ENCODE measurements around the gene RHBDF1. TPM values are rescaled to one million over a fixed set of nuclear protein-coding genes. Genes with fewer than 3 reads are reported as not detected.

RHBDF1 gene, protein sequence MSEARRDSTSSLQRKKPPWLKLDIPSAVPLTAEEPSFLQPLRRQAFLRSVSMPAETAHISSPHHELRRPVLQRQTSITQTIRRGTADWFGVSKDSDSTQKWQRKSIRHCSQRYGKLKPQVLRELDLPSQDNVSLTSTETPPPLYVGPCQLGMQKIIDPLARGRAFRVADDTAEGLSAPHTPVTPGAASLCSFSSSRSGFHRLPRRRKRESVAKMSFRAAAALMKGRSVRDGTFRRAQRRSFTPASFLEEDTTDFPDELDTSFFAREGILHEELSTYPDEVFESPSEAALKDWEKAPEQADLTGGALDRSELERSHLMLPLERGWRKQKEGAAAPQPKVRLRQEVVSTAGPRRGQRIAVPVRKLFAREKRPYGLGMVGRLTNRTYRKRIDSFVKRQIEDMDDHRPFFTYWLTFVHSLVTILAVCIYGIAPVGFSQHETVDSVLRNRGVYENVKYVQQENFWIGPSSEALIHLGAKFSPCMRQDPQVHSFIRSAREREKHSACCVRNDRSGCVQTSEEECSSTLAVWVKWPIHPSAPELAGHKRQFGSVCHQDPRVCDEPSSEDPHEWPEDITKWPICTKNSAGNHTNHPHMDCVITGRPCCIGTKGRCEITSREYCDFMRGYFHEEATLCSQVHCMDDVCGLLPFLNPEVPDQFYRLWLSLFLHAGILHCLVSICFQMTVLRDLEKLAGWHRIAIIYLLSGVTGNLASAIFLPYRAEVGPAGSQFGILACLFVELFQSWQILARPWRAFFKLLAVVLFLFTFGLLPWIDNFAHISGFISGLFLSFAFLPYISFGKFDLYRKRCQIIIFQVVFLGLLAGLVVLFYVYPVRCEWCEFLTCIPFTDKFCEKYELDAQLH
- total RNA-seq = 5.8 TPM

DNA sequence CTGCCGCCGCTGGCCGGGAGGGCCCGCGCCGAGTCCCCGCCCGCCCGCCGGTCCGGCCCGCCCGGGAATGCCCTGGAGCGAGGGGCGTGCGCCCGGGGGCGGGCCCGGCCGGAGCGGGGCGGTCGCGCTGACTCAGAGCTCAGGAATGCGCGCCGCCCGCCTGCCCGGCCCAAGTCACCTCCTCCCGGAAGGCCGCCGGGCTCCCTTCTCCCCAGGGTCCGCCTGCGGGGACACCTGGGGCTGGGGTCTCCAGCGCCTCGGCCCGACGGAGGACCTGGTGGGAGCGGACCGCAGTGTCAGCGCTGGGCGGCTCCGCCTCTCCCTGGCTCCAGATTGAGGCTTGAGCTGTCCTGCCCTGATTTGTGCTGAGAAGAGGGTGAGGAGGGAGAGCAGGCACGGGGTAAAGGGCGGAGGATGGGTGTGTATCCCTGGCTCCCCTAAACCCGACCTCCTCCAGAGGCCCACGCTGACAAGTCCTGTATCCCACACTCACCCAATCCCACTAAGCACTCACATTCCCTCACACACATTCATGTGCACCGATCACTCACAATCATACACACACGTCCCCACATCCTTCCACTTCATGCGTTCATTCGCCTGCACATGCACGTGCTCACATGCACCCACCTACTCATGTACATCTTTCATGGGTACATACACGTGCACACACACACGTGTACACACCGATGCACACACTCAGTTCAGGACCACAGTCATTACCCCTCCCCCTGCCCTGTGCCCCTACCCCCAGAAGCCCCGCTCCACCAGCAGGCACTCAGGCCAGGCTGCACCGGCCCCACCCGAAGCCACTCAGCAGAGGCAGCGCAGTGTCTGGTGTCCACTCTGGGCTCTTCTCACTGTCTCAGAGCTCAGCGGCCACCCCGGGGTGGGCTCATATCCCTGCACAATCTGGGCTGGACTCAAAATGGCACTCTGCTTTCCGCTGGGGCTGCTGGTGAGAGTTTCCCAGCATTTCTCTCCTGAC lies at the start of gene RHBDF1:
TSS of gene RHBDF1 (minus strand) at position 71 of the 988 bp plus-strand sequence. CDS start 7,616 bp downstream, outside the sequence.
- DNase-seq (ENCODE audit: low spot score) (peak; percentile 66), ATAC-seq (peak; percentile 81)

DNA sequence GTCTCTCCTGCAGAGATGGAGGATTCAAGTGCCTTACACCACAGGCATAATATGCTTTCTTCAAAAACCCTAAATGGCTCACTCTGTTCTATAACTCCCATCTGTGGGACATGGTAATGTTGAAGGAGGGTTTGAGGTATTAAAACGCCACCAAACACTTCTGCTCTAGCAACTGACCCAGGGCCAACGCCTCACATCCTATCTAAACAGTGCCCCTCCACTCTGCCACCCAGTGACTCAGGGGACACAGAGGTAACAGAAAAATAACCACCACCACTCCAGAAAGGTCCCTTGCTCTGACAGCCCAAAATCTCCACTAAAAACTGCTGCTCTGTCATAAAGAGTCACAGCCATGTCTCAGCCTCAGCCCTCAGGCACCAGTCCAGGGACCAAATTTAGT lies 48.3 kb upstream of the RHBDF1 start:
- ATAC-seq (no peak), DNase-seq (ENCODE audit: low spot score) (no peak)

DNA sequence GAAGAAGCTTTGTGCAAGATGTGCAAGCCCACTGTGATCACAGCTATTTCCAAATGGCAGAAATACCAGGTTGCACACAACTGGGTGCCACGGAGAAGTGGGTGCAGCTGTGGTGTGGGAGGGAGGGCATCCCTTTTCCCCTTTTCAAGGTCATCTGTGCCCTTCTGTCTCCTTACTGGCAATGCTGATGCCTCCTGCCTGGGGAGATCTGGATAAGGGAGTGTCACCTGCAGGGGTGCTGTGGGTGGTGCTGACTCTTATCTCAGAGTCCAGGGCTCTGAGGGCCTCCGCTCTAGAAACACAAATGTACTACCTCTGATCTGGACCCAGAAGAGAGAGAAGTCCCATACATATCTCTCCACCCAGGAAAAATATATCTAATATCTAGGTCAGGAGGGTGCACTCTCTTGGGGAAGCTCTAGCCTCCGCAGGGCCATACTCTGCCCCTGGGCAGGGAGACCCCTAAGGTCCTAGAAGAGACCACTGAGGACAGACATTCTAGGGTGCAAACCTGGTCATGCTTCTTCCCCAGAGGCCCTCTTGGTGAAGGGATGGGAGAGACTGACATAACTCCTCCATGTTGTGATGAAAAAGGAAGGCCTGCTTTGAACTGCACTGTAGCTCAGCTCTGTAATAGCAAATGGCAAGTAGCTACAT lies 47.5 kb upstream of the RHBDF1 start:
- no peak for ATAC-seq

DNA sequence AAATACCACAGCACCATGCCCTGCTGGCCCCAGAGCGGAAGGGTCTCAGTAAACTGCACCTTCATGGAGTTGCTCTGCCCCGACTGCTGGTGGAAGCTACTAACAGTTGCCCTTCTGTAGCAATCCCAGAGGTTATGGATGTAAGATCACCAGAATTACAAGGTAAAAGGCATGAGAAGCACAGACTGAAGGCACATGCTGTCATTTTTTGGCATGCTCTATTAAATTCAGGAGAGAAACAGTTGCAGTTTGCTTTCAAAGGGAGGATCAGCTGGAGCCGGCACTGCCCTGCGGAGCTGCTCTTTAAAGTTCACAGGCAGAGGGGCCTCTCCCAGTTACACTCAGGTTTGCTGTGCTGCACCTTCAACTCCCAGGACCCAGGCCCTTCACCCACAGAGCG lies 46.9 kb upstream of the RHBDF1 start:
- DNase-seq (ENCODE audit: low spot score) = no peak
- no peak for ATAC-seq

More for the DNA sequence above, 47.5 kb upstream of the RHBDF1 start:
- DNase-seq (ENCODE audit: low spot score) = no peak

DNA sequence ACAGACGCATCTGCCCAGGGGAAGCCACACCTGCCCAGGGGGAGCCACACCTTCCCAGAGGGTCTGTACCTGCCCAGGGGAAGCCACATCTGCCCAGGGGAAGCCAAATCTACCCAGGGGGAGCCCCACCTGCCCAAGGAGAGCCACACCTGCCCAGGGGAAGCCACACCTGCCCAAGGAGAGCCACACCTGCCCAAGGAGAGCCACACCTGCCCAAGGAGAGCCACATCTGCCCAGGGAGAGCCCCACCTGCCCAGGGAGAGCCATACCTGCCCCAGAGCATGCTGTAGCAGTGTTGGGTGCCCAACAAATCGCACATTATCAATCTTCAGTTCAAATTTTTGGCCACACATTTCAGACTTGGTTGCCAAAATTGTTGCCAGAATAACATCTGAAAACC lies 46.4 kb upstream of the RHBDF1 start:
- DNase-seq (ENCODE audit: low spot score) = no peak

DNA sequence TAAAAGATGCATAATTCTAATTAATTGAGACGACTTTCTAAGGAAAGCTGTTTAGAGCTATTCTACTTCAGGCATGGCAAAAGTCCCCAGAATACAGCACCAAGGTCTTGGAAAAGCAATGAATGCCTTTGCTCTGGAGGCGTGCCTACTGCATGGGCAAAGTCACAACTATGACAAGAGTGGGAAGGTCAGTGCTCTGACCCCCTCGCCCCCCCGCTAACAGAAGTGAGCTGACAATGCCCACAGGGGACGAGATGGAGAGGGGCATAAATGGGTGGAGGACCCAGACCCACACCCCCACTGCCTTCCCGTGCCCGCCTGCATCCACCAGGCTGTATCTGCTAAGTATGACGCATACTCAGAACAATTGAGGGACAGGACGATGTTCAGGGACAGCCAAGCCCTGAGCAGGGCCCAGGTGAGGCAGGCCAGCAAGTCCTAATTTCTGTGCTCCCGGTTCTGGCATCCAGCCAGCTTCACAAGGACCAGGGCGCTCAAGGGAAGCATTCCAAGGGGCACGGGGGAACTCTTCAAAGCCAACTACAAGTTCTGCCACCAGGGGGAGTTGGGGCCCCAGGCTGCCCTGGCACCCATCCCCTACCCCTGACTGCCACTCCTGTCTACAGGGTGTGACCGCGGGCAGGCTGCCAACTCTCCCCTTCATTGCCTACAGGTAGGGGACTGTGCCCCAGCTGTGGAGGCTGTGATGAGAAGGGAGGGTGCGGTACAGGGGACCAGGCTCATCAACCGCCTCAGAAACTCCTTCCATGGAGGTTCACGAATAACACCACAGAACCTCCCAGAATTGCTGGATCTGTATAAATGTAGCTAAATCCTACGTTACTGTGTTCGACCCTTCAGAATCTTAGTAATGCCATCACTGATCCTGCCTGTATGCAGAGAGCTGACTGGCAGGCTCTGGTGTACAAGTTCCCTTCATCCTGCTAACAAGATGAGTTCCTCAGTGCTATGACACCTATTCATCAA lies 45.2 kb upstream of the RHBDF1 start:
- ATAC-seq = peak; percentile 85
- DNase-seq (ENCODE audit: low spot score) = peak; percentile 65

More for the DNA sequence above, 46.4 kb upstream of the RHBDF1 start:
- no peak for ATAC-seq

DNA sequence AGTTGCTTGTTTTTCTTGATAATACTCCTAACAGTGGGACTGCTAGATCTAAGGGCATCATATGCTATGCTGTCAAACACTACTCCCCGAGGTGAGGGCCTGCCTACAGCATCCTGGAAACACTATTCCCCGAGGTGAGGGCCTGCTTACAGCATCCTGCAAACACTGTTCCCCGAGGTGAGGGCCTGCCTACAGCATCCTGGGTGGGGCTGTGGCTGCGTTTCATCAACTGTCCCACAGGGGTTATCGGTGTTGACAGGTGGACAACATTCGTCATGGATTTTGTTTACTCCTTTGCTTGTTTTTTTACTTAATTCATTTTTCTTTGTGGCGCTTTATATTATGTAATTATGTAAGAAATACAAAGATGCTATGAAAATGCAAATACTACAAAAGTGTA lies 43.6 kb upstream of the RHBDF1 start:
- ATAC-seq (no peak), DNase-seq (ENCODE audit: low spot score) (no peak)

DNA sequence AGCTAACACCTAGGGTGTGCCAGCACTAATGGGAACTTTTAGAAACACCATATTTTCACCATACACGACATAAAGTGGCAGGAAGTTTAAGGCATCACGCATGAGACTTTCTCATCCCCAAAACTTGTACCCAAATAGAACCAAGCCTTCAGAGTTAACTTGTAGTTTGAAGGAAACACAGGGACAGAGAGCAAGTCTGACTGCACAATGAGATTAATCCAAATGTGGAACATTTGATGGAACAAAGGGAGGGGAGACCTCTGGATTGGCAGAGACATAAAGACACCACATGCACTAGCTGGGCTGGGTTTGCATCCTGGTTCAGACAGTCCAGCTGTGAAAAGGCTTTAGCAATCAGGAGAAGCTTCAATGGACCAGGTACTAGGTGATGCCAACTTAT lies 41.9 kb upstream of the RHBDF1 start:
- DNase-seq (ENCODE audit: low spot score) (no peak), ATAC-seq (no peak)

DNA sequence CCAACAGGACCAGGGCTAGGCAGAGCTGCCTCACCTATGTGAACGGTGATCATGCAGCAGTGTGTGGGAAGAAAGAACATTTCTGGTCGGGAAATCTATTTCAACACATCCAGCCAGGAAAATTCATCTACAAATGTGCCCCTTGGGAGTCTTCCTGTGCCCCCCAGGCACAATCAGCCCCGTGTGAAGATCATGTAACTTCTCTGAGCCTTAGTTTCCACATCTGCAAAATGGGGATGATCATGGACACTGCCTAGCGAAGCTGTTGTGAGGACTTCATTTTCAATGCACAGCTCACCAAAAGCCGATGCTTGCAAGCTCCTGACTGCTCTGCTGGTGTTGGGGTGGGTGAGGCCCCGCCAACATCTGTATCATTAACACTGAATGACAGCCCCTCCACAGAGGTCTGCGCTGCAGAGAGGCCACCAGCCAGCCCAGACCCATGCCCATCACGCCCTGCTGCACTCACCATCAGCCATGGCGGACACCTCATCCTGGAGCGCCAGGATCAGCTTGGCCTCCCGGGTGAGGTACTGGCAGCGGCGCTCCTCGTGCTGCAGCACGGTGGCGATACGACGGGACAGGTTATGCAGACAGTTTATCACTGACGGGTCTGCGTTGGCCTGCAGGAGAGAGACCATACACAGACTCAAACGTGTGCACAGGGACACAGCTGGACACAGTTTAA lies 39.9 kb upstream of the RHBDF1 start:
- ATAC-seq (no peak), DNase-seq (ENCODE audit: low spot score) (no peak)

DNA sequence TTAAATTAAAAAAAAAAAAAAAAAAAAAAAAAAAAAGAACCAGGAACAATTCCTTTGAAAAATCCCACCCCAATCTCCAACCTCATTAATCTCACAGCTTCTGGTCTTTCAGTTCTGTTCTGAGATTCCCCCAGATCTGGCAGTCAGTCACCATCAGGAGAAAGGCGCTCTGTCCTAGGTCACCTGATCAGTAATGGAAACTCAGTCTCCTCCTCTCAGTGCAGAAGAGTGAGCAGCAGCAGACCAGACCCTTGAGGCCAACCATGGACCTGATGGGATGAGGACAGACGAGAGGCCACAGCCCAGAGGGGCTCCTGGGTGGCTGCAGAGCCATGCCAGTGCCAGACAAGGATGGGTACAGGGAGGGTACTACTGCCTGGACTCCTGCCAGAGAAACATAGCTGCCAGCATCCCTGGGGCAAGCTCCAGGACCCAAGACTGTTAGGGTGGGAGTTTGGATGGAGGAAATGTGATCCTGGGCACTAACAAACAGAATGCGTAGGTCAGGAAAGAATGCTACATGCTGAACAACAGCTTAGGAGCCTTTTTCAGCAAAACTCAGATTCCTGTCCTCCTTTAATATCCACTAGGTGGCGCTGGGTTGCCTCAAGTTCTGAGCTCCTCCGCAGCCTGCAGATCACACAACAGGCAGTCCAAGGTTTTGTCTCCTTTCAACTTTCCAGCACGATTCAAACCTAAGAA lies 34.3 kb upstream of the RHBDF1 start:
- peak; percentile 74 for ATAC-seq
- no peak for DNase-seq (ENCODE audit: low spot score)

DNA sequence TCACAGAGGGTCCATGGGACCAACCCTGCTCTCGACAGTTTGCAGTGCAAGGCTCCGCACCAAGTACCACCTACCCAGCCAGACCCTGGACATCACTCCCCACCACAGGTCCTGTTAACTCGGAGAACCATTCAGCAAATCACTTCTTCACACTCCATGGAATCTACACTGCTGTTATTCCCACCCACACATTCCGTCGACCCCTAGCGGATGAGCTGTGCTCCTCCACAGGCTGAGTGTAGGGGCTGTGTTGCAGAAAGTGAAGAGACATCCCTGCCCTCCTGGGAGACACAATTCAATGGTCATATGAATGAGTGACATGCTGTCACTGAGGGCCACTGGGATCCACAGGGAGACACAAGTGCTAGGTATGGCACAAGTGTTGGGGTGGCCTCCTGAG lies 33.1 kb upstream of the RHBDF1 start:
- DNase-seq (ENCODE audit: low spot score) (no peak), ATAC-seq (no peak)

DNA sequence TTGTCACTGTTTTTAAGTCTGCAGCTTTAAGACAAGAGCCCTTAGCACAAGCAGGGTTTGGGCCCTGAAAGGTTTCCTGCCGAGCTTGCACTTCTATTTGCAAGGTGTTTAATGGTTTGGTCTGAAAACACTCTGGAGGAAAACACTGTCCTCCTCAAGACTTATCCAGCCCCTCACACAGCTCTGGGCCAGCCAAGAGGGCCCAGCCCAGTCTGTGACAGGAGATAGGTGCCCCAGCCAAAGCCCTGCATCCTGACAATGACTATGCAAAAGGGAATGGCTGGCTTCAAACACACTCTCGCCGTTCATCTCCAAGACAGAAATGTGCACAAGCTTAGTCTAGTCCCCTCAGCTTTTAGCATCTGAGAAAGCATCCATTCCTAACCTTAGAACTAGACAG lies 32.5 kb upstream of the RHBDF1 start:
- ATAC-seq (no peak), DNase-seq (ENCODE audit: low spot score) (no peak)

DNA sequence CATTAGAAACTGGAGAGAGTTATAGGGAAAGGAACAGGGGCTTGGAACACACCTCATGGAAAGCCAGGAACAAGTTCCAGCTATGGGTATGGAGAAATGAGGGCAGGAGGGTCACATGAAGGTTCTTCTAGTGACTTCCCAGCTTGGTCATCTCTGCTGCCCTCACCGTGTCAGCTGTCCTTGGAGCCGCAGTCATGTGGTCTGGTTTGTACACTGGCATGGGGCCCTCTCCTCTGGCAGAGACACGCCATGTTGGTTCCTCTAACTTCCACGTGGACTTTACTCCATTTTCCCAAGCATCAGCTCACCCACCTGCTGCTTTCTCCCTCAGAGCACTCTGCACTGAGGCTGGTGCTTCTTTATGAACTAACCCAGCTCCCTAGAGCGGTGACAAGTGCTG lies 31.9 kb upstream of the RHBDF1 start:
- DNase-seq (ENCODE audit: low spot score) (peak; percentile 78), ATAC-seq (peak; percentile 63)

DNA sequence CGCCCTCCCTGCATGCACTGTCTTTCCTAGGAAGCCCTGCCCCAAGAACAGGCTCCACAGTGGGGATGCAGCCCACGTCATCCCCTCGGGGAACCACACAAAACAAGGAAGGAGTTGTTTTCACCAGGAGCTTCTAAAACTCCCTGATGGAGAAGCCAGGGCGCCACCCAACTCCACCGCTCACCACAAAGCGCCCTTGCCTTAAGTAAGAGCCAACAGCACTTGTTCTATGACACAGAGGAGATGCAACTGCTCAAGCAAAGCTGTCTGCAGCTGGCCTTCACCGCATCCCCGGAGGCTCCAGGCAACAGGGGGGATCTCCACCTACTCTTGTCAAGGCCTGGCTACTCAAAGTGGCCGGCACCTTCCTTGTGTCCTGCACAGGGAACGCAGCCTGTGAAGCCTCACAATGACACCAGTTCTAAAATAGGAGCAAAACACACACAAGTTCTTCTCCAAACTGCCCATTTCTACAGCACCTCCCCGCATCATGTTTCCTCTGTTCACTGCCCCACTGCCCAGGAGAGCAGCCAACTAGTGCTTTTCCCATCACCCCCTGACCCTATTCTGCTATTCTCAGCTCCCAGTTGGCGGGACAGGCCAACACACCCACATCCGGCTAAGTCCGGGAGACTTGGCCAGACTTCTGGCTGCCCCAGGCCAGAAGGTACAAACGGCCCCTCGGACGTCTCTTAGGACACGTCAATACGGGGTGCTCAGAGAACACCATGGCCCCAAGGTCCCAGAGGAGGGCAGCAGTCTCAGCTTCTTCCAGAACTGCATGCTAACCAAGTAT lies 29.8 kb upstream of the RHBDF1 start:
- peak; percentile 84 for DNase-seq (ENCODE audit: low spot score)
- ATAC-seq = peak; percentile 64

DNA sequence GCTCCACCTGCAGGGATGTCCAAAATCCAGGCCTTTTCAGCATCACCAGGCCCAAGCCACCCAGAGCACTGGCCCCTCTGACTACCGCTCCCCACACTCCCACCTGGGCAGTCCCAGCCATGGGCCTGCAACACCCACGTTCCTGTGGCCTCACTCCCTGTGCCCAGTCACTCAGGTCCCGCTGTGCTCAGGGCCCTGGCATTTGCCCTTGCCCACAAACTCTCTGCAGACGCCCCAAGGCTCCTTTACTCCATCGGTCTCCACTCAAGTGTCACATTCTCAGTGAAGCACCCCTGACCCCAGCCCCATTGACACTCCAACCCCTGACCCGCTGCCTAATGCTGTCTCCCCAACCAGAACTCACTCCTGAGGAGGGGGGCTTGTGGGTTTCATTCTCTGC lies 29.2 kb upstream of the RHBDF1 start:
- no peak for DNase-seq (ENCODE audit: low spot score)
- no peak for ATAC-seq

DNA sequence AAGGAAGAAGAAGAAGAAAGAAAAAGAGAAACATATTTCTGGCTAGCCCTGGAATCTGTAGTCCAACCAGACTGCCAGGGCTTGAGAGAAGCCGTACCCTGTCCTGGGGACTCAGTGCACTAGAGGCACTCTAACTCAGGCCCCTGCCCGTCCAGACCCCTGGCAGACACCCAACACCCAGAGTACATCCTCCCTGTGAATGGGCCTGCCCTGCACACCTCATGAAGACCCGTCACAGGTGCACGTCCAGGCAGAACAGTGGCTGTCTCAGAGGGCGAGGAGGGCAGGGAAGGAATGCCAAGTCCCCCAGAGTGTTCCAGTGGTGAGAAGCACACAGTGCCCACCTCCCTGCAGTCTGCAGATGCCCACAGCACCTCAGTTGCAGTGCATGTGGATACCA lies 28.6 kb upstream of the RHBDF1 start:
- ATAC-seq (no peak), DNase-seq (ENCODE audit: low spot score) (no peak)

DNA sequence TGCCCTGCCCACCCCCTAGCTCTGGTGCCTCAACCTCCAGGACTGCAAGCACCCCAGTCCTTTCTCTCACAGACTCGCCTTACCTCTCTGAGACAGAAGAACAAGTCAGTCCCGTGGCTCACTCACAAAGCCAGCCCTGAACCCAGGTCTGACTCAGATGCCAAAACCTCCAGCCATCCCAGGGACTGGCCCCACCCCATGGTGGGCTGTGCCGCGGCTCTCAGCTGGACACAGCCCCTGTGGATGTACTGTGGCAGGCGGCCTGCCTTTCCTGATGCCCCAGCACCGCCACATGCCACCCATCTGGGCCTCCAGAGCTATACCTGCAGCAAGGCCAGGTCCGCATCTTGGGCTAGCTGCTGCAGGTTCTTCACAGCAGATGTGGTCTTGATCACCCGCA lies 25.4 kb upstream of the RHBDF1 start:
- DNase-seq (ENCODE audit: low spot score) (no peak), ATAC-seq (no peak)
